Inflammatory macrophage (primary cell): ENCODE measurements around the gene TMEM187.
A peak's percentile ranks its signal among the peaks of the same experiment; 100 is the strongest.
"Not testable (repeated sequence)": the region's sequence is repeated elsewhere in the genome, so short reads cannot be mapped to it uniquely, and the experiment has no call there.

Source experiments
- DNase-seq, 2 donors: peaks; one replicate each; pipeline ENCODE4 v3.0.0-alpha.2; 2020 to 2022

TMEM187 gene

DNA sequence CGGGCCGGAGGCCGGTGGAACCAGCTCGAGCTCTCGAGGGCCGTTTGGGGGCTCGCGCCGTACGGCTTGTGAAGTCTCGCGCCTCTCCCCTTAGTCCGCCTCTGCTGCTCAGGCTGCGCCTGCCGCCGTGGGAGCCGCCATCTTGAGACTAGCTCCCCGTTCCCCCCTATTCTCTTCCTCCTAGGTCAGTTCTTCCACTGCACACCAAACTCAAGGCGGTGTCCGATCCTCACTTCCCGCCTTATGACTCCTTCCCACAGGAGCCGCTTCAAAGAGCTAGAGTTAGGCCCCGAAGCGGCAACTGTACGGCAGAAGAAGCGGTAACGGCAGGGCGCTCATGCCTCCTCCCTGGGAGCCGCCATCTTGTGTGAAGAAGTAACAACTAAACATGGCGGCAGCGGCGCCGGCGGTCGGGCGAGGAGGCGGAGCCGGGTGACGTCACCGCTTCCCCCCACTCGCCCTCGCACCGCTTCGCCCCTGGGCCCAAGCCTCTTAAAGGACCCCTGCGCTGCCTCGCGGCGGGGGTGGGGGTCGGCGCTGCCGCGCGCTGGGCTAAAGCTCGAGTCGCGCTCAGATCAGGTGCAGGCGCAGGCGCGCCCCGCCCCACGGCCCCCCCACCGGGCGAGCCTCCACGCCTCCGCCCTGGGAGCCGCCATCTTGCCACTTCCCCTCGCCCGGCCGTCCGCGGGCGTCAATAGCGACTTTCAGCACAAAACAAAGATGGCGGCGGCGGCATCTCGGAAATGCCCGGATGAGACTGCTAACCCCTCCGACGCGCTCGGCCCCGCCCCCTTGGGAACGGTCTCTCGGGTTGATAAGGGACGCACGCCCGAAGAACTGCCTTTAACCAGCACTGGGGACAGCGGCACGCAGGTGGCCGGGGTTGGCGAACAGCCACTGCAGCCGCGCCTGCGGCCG lies 845 bp upstream of the TMEM187 start, which contains the start of gene HCFC1:
Gene HCFC1 (minus strand): TSS at position 369 of the 918 bp plus-strand sequence. CDS start 978 bp downstream, outside the sequence.
- peak; percentile 86 to 91 for DNase-seq

DNA sequence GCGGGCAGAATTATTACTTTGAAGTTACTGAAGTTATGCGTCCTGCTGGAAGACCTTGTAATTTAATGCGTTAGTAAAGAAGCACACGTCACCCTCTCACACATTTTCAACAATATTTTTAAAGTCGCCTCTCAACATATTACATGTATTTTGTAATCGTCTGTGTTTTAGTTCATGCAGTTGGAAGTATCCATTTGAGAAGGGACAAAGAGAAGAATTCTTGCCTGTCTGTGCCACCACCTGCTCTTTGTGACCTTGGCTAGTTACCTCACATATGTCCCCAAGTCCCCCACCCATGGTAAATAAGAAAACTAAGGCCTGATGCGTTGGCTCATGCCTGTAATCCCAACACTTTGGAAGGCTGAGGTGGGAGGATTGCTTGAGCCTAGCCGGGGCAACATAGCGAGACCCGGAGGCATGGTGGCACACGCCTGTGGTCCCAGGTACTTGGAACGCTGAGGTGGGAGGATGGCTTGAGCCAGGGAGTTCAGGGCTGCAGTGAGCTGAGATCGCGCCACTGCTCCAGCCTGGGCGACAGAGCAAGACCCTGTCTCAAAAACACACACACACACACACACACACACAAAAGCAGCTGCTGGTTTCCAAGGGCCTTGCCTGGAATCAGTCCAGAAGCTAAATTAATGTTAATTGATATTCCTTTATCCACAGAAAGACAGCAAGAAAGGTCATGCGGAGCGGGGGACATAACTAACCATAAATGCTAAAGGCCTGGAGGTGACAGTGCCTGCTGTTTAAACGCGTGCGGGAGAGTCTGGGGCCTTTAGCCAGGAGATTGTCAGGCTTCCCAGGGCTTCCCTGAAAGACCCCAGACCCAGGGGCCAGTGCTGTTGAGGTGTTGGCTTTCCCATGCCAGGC lies 811 bp downstream of the TMEM187 start:
- DNase-seq, result no peak

DNA sequence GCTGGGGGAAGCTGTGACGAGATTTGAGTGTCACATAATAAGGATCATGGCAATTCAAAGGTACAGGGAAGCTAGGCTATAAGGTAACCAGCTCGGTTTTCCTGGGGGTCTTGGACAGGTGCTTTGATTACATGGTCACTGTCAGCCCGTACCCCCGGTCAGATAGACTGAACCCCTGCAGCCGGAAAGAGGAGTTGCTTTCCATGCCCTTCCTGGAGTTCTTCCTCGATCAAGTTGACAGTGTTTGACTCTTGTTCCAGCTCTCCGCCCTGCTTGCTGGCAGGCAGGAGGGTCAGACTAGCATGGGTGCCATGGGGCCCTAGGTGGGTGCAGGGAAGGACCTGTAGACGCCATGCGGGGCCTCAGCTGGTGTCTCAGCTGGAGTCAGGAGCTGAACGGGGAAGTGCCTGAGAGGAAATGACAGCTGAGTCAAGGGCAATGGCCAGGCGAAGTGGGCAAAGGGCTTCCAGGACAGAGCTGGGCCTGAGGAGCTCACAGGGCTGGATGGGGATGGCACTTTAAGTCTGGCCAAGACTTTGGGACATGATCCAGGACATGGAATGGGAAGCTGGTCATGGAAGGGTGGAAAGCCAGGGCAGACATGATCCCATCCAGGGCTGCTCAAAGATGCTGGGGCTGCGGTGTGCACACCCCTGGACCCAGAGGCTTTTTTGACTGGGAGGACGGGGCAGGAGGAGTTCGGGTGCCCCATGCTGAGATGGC lies 1.6 kb downstream of the TMEM187 start:
- peak; percentile 51 to 65 for DNase-seq

DNA sequence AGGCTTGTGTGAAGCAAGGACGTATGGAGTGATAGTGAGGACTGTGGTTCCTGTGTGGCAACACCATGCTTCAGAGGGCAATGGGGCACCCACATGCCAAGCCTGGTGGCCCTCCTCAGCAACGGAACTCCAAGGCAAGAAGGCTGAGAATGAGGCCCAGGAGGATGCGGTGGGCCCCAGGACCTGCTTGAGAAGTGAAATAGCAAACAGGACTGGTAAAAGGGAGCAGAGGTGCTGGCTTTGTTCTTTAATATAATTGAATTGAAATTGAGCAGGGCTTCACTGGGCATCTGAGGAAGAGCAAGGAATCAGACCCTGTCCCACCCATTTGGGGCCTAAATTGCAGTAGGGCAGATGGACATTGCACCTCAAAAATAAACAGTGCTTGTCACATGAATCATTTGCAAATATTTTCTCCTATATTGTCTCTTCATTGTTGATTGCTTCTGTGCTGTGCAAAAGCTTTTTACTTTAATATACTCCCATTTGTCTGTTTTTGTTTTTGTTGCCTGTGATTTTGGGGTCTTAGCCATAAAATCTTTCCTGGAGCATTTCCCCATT lies 2.3 kb downstream of the TMEM187 start:
- DNase-seq, result peak in 1 of 2 donors; percentile 40

DNA sequence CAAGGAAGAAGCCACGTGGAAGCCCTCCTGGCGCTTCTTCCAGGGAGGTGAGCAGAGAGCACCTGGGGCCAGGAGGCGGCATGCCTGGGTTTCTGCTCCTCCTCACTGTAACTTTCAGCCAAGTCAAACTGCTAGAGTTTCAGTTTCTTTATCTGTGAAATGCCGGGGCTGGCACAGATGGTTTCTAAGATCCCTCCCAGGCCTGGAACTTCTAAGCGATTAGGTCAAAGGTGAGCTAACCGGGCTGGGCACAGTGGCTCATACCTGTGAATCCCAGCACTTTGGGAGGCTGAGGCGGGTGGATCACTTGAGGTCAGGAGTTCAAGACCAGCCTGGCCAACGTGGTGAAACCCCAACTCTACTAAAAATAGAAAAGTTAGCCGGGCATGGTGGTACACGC lies 7.8 kb downstream of the TMEM187 start:
- DNase-seq, result not testable (repeated sequence)

DNA sequence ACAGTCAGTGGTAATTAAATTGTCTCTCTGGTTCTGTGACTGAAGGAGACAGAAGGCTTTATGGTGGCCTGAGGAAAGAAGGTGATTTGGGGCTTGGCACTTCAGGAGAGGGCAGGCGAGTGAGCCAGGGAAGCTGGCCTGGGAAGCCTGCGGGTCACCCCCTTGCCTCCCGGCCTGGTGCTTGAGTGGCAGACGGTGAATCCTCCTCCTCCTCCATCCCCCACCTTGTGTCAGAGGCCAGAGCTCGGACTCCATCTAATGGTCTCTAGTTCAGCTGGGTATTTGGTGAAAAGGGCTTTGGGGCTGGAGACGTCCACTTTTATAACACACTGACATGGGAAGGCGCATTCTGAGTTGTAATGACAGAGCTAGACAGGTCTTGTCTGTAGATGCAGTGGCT lies 8.7 kb downstream of the TMEM187 start:
- DNase-seq, result no peak

DNA sequence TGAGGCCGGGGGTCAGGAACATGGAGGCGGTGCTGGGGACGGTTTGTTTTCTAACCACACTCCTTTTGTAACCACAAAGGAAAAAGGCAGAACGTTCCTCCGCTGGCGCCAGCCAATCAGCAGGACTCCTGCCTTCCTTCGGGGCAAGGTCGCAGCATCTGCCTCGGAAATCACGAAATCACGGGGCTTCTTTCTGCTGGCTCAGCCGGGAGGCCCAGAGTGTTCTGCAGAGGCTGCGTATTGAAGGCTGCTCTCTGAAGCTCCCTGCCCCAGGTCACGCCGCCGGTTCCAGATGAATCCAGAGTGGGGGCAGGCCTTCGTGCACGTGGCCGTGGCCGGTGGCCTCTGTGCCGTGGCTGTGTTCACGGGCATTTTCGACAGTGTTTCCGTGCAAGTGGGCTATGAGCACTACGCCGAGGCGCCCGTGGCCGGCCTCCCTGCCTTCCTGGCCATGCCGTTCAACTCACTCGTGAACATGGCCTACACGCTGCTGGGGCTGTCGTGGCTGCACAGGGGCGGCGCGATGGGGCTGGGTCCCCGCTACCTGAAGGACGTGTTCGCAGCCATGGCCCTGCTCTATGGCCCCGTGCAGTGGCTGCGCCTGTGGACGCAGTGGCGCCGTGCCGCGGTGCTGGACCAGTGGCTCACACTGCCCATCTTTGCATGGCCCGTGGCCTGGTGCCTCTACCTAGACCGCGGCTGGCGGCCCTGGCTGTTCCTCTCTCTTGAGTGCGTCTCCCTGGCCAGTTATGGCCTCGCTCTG lies 9.4 kb downstream of the TMEM187 start:
- peak; percentile 82 to 86 for DNase-seq

DNA sequence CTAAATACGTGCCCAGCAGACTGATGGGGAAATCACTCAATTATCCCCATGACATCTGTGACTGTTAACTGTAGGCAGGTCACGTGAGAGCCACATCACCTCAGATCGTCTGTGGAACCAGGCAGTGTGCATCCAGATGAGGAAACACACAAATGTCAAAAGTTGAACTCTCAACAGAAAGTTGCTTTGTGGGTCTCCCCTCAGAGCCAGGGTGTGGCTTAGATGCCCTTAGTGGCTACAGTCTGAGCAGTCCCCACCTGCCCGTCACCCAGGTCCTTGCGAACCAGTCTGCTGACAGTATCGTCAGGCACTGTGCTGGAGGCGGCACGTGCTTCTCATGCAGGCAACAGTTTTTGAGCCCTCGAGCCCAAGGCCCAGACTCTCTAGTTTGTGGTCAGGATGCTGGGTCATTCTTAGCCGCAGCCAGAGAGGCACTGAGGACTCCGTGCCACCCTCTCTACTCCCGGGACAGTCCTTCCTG lies 10.8 kb downstream of the TMEM187 start:
- peak; percentile 66 to 70 for DNase-seq

DNA sequence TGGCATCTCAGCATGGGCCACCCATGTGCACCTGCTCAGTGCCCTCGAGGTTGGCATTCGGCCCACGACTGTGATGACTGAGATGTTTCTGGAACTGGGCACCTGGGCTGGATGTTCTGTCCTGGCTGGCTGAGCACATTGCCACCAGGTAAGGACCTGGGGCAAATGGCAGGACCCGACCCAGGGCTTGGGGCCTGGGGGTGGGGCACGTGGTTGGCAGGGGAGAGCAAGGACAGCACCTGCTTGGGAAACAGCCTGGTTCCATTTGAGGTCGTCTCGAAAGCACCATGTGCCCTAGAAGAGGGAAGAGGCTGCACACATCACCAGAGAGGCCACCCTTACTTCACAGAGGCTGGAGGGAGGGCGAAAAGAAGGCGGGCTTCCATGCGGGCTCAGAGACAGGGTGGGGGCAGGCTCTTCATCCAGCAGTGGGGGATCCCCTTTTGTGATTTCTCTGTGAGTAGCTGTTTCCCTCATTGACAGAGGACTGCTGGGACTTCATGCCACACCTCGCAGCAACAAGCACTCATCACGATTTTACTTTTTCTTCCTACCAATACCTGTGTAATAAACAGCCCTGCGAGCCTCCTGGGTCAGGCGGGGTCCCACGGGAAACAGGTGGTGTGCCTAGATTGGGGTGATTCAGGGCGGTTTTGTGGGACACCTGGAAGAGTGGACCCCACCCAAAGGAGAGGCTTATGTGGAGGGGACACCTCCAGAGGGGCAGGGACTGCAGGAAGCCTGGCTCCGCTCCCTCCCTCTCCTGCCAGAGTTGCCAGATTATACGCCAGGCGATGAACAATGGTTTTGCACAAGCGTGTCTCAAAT lies 12.0 kb downstream of the TMEM187 start:
- DNase-seq, result peak in 1 of 2 donors; percentile 50

DNA sequence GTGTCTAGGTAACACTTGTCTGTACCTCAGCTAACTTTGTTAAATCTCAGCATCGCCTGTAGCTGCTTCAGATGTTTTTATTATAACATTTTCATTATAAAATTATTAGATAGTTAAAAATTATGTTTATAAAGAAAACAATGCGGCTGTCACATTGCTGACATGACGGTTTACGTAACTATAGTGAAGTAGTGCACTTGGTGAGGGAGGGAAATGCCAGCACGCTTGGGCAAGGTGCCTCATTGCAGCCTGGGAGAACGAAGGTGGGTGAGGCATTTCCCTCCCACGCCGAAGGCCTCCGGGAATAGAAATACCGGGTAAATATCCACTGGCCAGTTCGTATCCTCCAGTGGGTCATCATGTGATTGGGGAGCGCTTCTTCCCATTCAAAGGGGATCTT lies 15.9 kb downstream of the TMEM187 start:
- no peak for DNase-seq

DNA sequence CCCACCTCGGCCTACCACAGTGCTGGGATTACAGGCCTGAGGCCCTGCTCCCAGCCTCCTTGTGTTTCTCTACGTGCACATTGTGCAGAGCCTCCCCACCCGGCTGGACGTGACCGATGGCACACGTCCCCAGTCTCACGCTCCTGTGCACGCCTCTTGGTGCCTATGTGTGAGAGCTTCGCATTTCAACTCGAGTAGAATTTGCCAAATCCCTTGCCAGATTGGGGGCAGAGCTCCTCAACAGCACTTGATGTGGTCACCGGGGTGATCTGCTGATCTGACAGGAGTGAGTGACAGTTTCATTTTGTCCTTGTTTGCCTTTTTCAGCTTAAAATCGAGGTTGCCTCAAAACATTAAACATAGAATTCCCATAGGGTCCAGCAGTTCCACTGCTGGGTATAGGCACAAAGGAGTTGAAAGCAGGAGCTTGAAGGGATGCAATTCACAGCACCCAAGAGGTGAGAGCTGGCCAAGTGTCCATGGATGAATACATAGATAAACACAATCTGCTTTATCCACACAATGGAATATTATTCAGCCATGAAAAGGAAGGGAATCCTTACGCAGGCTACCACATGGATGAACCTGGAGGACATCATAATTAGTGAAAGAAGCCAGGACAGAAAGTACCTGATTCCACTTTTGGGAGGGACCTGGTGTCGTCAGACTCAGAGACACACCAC lies 17.6 kb downstream of the TMEM187 start:
- DNase-seq, result no peak

DNA sequence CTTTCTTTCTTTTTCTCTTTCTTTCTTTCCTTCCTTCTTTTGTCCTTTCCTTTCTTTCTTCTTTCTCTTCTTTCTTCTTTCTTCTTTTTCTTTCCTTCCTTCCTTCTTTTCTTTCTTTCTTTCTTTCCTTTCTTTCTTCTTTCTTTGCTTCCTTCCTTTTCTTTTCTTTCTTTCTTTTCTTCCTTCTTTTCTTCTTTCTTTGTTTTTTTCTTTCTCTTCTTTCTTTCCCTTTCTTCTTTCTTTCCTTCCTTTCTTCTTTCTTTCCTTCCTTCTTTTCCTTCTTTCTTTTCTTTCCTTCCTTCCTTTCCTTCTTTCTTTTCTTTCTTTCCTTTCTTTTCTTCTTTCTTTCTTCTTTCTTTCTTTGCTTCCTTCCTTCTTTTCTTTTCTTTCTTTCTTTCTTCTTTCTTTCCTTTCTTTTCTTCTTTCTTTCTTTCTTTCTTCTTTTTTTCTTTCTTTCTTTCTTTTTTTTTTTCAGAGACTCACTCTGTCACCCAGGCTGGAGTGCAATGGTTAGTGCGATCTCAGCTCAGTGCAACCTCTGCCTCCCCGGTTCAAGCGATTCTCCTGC lies 18.5 kb downstream of the TMEM187 start:
- DNase-seq, result no peak

DNA sequence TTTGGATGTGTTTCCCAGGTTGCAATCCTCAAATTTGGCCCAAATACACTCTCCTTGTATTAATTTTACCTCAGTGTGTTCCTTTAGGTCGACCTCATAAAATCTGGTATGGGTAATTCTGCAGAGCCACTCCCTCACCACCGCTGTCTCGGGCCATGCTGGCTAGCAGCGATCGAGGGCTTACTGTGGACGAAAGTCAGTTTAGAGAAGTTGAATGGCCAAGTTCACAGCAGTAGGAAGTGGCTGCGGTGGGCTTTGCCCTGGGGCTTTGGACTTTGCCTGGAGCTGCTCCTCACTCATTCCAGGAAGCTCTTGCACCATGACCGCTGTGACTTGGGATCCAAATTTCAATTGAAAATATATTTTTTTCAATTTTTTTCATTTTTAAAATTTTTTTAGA lies 19.6 kb downstream of the TMEM187 start:
- DNase-seq, result peak; percentile 38 to 39

DNA sequence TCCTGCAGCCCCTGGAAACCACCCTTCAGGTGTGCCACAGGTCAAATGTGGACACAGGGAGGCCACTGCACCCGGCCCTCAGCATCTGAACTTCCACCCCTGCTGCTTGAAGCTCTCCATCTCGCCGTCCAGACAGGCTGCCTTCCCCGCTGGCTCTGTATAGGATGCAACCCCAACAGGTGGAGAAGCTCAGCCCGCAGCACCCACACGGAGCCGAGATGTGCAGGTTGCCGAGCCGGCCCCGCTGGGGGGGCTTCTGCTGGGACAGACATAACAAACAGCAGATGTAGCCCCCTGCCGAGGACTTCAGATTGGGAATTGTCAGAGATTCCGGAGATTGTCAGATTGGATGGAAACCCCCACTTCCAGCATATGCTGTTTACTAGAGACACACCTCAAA lies 20.5 kb downstream of the TMEM187 start:
- no peak for DNase-seq

DNA sequence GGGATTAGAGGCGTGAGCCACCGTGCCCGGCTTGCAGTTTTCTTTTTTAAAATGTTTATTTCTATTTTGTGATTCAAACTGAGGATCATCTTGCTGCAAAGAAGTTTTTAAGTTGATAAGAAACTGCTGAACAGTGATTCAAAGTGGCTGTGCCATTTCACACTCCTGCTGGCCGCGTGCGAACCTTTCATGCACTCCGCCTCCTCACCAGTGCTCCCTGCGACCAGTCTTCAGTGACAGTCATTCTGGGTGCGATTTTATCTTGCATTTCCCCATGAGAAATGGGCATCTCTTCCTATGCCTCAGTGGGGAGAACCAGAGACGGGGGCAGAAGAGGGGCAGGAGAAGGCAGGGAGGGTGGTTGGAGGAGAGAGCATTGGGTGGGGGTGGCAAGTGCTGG lies 21.4 kb downstream of the TMEM187 start:
- DNase-seq, result no peak

DNA sequence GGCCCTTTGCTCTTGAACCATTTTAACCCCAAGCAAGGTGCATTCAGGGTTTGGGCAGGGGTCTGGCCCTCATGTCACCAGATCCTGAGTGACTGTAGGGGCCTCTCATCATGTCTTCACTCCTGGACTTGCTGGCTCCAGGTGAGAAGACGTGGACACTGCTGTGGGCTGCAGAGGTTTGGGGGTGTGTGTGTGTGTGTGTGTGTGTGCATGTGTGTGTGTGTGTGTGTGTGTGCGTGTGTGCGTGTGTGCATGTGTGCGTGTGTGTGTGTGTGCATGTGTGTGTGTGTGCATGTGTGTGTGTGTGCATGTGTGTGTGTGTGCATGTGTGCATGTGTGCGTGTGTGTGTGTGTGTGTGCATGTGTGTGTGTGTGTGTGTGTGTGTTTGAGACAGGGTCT lies 21.8 kb downstream of the TMEM187 start:
- not testable (repeated sequence) for DNase-seq

DNA sequence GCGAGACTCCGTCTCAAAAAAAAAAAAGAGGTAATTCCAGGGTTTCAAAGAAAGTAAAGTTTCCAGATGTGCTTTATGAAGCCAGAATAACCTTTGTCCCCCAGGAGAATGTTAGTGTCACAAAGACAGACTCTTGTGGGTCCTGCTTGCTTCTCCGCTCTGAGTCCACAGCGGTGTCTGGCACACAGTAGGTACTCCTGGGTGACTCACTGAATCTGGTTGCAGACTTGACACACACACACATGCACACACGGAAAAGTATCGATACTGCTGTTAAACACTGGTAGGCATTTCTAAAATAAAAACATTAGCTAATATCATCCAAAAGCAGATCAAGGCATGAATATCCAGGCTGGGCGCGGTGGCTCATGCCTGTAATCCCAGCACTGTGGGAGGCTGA lies 22.9 kb downstream of the TMEM187 start:
- DNase-seq, result no peak

DNA sequence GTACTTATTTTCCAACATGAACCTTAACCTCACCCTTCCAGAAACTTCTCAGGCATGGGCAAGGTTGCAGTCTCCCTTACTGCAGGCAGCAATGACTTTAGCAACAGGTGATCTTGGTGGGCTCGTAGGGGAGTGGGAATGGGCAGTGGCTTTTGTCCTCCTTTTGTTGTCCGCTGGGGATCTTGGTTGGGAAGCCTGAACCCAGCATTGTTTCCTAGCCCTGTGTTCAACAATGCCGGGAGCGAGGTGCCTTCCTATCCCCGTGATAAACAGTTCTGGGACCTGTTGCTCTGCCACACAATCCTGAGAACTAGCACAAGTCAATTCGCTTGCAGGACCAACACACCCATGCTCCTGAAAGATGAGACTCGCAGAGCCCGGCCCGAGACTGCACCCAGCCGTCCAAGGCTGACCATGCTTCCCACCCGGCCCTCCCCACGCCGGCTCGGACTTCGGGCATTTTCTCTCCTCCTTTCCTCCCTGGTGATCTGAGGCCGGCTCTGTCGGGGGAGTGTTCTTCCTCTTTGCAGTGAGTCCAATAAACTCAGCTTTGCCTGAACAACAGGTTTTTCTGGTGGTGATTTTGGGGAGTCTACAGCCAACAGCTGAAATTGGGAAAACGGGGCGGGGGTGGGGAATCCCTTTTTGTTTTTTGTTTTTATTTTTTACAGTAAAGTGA lies 26.9 kb downstream of the TMEM187 start:
- no peak for DNase-seq

DNA sequence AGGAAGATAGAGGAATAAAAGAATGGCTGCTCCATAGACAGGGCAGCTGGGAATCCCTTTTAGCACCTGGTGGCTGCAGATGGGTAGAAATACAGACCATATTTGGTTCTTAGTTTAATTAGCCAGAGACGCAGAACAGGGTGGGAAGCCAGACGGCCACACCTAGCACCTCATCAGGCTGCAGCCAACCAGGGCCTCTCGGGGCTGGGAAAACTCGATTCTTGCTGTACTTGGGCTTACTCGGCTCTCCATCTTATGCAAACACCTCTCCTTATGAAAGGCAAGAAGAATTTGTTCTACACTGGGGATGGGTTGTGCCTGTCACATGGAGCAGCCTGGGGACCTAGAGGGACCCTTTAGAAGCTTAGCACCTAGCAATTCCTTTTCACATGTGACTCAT lies 27.5 kb downstream of the TMEM187 start:
- DNase-seq, result no peak
